ENCODE data around the gene CMTM5. TPM values are rescaled to one million over a fixed set of nuclear protein-coding genes. Genes with fewer than 3 reads are reported as not detected.

The CMTM5 gene, protein sequence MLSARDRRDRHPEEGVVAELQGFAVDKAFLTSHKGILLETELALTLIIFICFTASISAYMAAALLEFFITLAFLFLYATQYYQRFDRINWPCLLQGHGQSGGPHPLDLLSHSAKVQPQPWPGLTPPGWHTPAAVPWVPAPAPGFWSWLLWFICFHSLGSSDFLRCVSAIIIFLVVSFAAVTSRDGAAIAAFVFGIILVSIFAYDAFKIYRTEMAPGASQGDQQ
- total RNA-seq (not detected in 2 replicates), polyA plus RNA-seq (not detected in 2 replicates), polyA minus RNA-seq (not detected in 2 replicates), Bru-seq, nascent RNA (not detected), BruChase-seq, experiment 1, labeled RNA remaining after a 6-hour chase (not detected), BruChase-seq, experiment 2, labeled RNA remaining after a 2-hour chase (not detected)
- polyA plus RNA-seq (2011; cell fraction: cytosol; rRNA removed), result not detected in 2 replicates
- not detected in 2 replicates for polyA plus RNA-seq (2011; cell fraction: nucleus; rRNA removed)
- polyA plus RNA-seq (2012), result not detected in 2 replicates
- polyA minus RNA-seq (2011; cell fraction: cytosol; rRNA and poly(A)+ RNA removed), result not detected
- polyA minus RNA-seq (2011; cell fraction: nucleus; rRNA and poly(A)+ RNA removed), result not detected in 2 replicates
- long read RNA-seq, result 0 reads

- H2AFZ ChIP-seq (ENCODE audit: low read depth, low read length), result no peak within 1 kb of the TSS
- H3K79me2 ChIP-seq (ENCODE audit: control insufficient read depth, insufficient read depth, low read length), result no peaks in the 10 kb centered on the region
- no peaks in the 10 kb centered on the region for H3K9me3 ChIP-seq (replicated peaks; ENCODE audit: control insufficient read depth, insufficient read depth, low read length)
- H3K36me3 ChIP-seq (ENCODE audit: control insufficient read depth in 2 of 2, extremely low read depth in 1 of 2, insufficient read depth in 2 of 2, low read length in 2 of 2), result no peaks in the 10 kb centered on the region
- intact Hi-C loops (cut with micrococcal nuclease) (no loop called here), dilution Hi-C loops (cut with MboI; ENCODE audit: extremely low pct_ligation_motif_present, low sequenced_read_pairs) (no loop called here)
- H3K27ac ChIP-seq (ENCODE audit: insufficient read depth, low read depth, low read length), result no peak within 1 kb of the TSS
- H4K20me1 ChIP-seq (replicated peaks; ENCODE audit: control insufficient read depth, extremely low read depth, insufficient read depth, low read length), result no peaks in the 10 kb centered on the region
- H3K4me1 ChIP-seq (ENCODE audit: control insufficient read depth, extremely low read depth, insufficient read depth, low read length), result no peaks in the 10 kb centered on the region
- no peak within 1 kb of the TSS for H3K4me2 ChIP-seq (ENCODE audit: insufficient read depth, low read length)
- no TSS peak for BruUV-seq (replicated peaks)
- no peak for DNase-seq (ENCODE audit: low read depth, low spot score)
- ChIA-PET POLR2A (no interaction called here), CTCF (interaction anchor here (0.6 to 2.0 kb wide), 4 partner anchors 25 to 308 kb away, joined by 3 to 4 read pairs (median 4); no protein-coding TSS in a partner anchor)
- FAIRE-seq, result no peak
- H3K9ac ChIP-seq (replicated peaks; ENCODE audit: extremely low read depth, insufficient read depth, low read length), result no peak within 1 kb of the TSS
- H3K4me3 ChIP-seq (replicated peaks in 1 of 3; ENCODE audit: insufficient read depth in 1 of 3, low read depth in 1 of 3, low read length in 3 of 3), result no peak within 1 kb of the TSS
- H3K9me1 ChIP-seq (replicated peaks; ENCODE audit: control insufficient read depth, extremely low read depth, insufficient read depth, low read length), result no peaks in the 10 kb centered on the region
- TF ChIP-seq POLR2AphosphoS5 (IDR thresholded peaks at IDR 0.05; ENCODE audit: insufficient read depth, low read depth, low read length) (no peak), EZH2 (IDR thresholded peaks at IDR 0.05; ENCODE audit: borderline replicate concordance, low read depth, low read length, severe bottlenecking) (no peak), POLR2A (IDR thresholded peaks at IDR 0.05; ENCODE audit: low read depth, low read length) (no peak), JUN (IDR thresholded peaks at IDR 0.05; ENCODE audit: borderline replicate concordance, insufficient read depth, insufficient read length, low read depth) (no peak), GATA2 (IDR thresholded peaks at IDR 0.05; ENCODE audit: insufficient read depth, insufficient read length, low read depth, low read length) (no peak)
- TF ChIP-seq, protein P1, sequence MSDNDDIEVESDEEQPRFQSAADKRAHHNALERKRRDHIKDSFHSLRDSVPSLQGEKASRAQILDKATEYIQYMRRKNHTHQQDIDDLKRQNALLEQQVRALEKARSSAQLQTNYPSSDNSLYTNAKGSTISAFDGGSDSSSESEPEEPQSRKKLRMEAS (IDR thresholded peaks at IDR 0.05; ENCODE audit: insufficient read depth, insufficient read length), result no peak
- peaks cover 0 to 3% of the 10 kb centered on the region in 2 experiments for H3K27me3 ChIP-seq (ENCODE audit: control insufficient read depth in 2 of 2, insufficient read depth in 2 of 2, low read length in 2 of 2)
Observed at GRCh38 chr14:23376482-23377197, at the start of gene CMTM5. Gene CMTM5 (plus strand): TSS chr14:23377046. CDS start chr14:23377252, 206 bp downstream.
